Measurements from ENCODE around the gene ST14. TPM values are rescaled to one million over a fixed set of nuclear protein-coding genes. Genes with fewer than 3 reads are reported as not detected.

The ST14 gene
- total RNA-seq, 1 experiment from 2014 or later, result 0.30 TPM

DNA sequence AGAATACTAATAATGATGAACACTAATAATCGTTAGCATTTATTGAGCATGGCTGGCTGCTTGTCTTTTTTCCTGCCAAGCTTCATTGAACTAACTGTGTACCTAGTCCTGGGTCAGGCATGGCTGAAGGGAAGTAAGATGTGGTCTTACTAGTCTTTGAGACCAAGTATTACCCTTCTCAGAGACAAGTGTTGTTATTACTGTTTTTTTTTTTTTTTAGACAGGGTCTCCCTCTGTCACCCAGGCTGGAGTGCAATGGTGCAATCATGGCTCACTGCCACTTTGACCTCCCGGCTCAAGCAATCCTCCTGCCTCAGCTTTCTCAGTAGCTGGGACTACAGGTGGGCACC is 4.6 kb downstream of the ST14 start:
- intact Hi-C loops (cut with micrococcal nuclease; ENCODE audit: unreplicated experiment), result no loop called here
- Histone ChIP-seq H3K9me3 (ENCODE audit: low read depth, low read length, poor library complexity, severe bottlenecking) (no peaks in the 10 kb centered on the region), H3K27me3 (replicated peaks; ENCODE audit: insufficient read depth, low read depth, low read length, poor library complexity) (peaks cover 38% of the 10 kb centered on the region), H3K36me3 (ENCODE audit: insufficient read depth, low read length, poor library complexity, severe bottlenecking) (no peaks in the 10 kb centered on the region), H3K4me1 (ENCODE audit: insufficient read depth, low read length, poor library complexity, severe bottlenecking) (peaks cover 9% of the 10 kb centered on the region), H3K27ac (ENCODE audit: low read depth, low read length, poor library complexity, severe bottlenecking) (no peak overlapping the region), H3K4me3 (ENCODE audit: low read depth, low read length, poor library complexity, severe bottlenecking) (no peak overlapping the region)
- TF ChIP-seq EZH2 (IDR thresholded peaks at IDR 0.05; ENCODE audit: borderline replicate concordance, low read depth, low read length, poor library complexity, severe bottlenecking) (no peak), CTCF (conservative IDR thresholded peaks at IDR 0.05; ENCODE audit: low read depth, low read length) (no peak)
- ChIA-PET POLR2A (ENCODE audit: low non-redundant PET) (interaction anchor here (0.5 kb wide), 1 partner anchor 71 kb away, joined by 4 read pairs; no protein-coding TSS in a partner anchor), CTCF (no interaction called here)
- DNase-seq (ENCODE audit: low spot score), result no peak
- no TSS peak for BruUV-seq (replicated peaks)

GRCh38 chr11:130165601-130166456 is 6.2 kb downstream of the ST14 start:
- no peaks in the 10 kb centered on the region for H3K4me1 ChIP-seq (ENCODE audit: insufficient read depth, low read length, poor library complexity, severe bottlenecking)
- peaks cover 22% of the 10 kb centered on the region for H3K27me3 ChIP-seq (replicated peaks; ENCODE audit: insufficient read depth, low read depth, low read length, poor library complexity)
- DNase-seq (ENCODE audit: low spot score), result no peak
- ChIA-PET CTCF (no interaction called here), POLR2A (ENCODE audit: low non-redundant PET) (no interaction called here)
- no peaks in the 10 kb centered on the region for H3K36me3 ChIP-seq (ENCODE audit: insufficient read depth, low read length, poor library complexity, severe bottlenecking)
- intact Hi-C loops (cut with micrococcal nuclease; ENCODE audit: unreplicated experiment), result no loop called here
- H3K4me3 ChIP-seq (ENCODE audit: low read depth, low read length, poor library complexity, severe bottlenecking), result no peak overlapping the region
- BruUV-seq (replicated peaks), result no TSS peak
- no peaks in the 10 kb centered on the region for H3K9me3 ChIP-seq (ENCODE audit: low read depth, low read length, poor library complexity, severe bottlenecking)
- TF ChIP-seq CTCF (conservative IDR thresholded peaks at IDR 0.05; ENCODE audit: low read depth, low read length) (no peak), EZH2 (IDR thresholded peaks at IDR 0.05; ENCODE audit: borderline replicate concordance, low read depth, low read length, poor library complexity, severe bottlenecking) (no peak)
- no peak overlapping the region for H3K27ac ChIP-seq (ENCODE audit: low read depth, low read length, poor library complexity, severe bottlenecking)

- ChIA-PET POLR2A (ENCODE audit: low non-redundant PET) (no interaction called here), CTCF (no interaction called here)
- intact Hi-C loops (cut with micrococcal nuclease; ENCODE audit: unreplicated experiment), result no loop called here
- DNase-seq (ENCODE audit: low spot score), result no peak
- TF ChIP-seq CTCF (conservative IDR thresholded peaks at IDR 0.05; ENCODE audit: low read depth, low read length) (no peak), EZH2 (IDR thresholded peaks at IDR 0.05; ENCODE audit: borderline replicate concordance, low read depth, low read length, poor library complexity, severe bottlenecking) (no peak)
- H3K27ac ChIP-seq (ENCODE audit: low read depth, low read length, poor library complexity, severe bottlenecking), result no peak overlapping the region
- H3K4me1 ChIP-seq (ENCODE audit: insufficient read depth, low read length, poor library complexity, severe bottlenecking), result no peaks in the 10 kb centered on the region
- H3K9me3 ChIP-seq (ENCODE audit: low read depth, low read length, poor library complexity, severe bottlenecking), result no peaks in the 10 kb centered on the region
- H3K36me3 ChIP-seq (ENCODE audit: insufficient read depth, low read length, poor library complexity, severe bottlenecking), result no peaks in the 10 kb centered on the region
- peaks cover 16% of the 10 kb centered on the region for H3K27me3 ChIP-seq (replicated peaks; ENCODE audit: insufficient read depth, low read depth, low read length, poor library complexity)
- BruUV-seq (replicated peaks), result no TSS peak
- H3K4me3 ChIP-seq (ENCODE audit: low read depth, low read length, poor library complexity, severe bottlenecking), result no peak overlapping the region
Measured at GRCh38 chr11:130166457-130166784, 6.8 kb downstream of the ST14 start.
